Measurements from ENCODE around the gene TSPAN4. TPM values are rescaled to one million over a fixed set of nuclear protein-coding genes. Genes with fewer than 3 reads are reported as not detected.

The TSPAN4 gene
- total and polyA plus RNA-seq, 10 of the 15 experiments (the other 5 are each of a cell fraction or from before 2014, with no cell fraction given): 0.37 to 14.0 (median 8.5) TPM; not detected in 1

DNA sequence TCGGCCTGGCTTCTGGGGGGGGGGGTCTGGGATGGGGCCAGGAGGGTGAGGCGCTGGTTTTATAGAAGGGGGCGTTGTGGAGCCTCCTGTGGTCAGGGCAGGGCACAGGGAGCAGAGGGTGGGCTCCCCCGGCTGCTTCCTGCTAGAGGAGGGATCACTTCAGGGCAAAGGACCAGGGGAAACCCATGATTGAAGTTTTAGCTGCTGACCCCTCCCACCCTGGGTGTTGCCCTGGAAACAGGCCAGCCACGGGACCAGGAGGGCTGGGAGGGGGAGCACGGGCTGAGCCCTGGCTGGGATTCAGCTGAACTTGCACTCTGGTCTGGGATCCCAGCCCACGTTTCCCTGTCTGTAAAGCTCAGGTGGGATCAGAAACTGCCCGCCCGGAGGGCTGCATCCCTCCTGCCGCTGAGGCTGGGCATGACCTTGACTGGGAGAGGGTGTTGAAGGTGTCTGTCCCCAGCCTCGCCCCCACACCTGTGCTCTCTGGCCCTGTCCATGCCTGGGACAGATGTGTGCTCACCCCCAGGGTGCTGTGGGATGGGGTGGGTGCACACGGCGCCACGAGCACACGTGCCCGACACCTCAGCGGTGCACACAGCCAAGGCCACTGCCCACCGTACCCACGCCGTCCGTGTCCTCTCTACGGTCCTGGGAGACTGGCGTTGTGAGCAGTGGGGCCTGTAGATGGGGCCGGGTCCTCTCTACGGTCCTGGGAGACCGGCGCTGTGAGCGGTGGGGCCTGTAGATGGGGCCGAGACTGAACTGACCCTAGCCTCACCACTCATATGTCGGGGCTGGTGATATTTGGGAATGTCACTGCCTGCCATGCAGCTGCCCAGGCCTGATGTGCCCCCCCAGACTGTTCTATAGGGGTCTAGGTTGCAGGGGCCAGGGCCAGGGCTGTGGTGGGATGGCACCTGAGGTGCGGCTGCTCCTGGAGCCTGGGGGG is 2.3 kb downstream of the TSPAN4 start (continued):
- TF ChIP-seq ZBTB4 (CRISPR knock-in tag; IDR thresholded peaks at IDR 0.05): no peak
- TF ChIP-seq SMC3 (IDR thresholded peaks at IDR 0.05; ENCODE audit: borderline replicate concordance, low read length): no peak
- peak; percentile 26; the same call in 1 of the 2 replicates for TF ChIP-seq MTA2 (IDR thresholded peaks at IDR 0.05; ENCODE audit: low read depth)
- no peak for TF ChIP-seq RFX5 (IDR thresholded peaks at IDR 0.05; ENCODE audit: low read depth, low read length)
- no peak for TF ChIP-seq TBL1XR1 (IDR thresholded peaks at IDR 0.05; ENCODE audit: low read depth, low read length)
- no peak for TF ChIP-seq JUND (IDR thresholded peaks at IDR 0.05; ENCODE audit: low read depth, low read length)
- TF ChIP-seq CEBPB (IDR thresholded peaks at IDR 0.05; ENCODE audit: borderline replicate concordance in 1 of 2, low read depth in 2 of 2, low read length in 2 of 2): no peak
- no peak for TF ChIP-seq ETV6 (conservative IDR thresholded peaks at IDR 0.05 in 1 of 2, IDR thresholded peaks at IDR 0.05 in 1 of 2; ENCODE audit: borderline replicate concordance in 1 of 2, low read depth in 1 of 2)
- TF ChIP-seq NFYB (IDR thresholded peaks at IDR 0.05; ENCODE audit: insufficient read depth, low read depth, low read length): no peak
- no peak for TF ChIP-seq ZNF217 (IDR thresholded peaks at IDR 0.05)
- TF ChIP-seq USF1 (IDR thresholded peaks at IDR 0.05; ENCODE audit: borderline replicate concordance, extremely low read length, insufficient read depth, low read depth, low read length): no peak
- TF ChIP-seq MYC (IDR thresholded peaks at IDR 0.05; ENCODE audit: insufficient read depth, insufficient read length, insufficient replicate concordance, low read length, severe bottlenecking): no peak
- TF ChIP-seq POLR2A (IDR thresholded peaks at IDR 0.05; ENCODE audit: low read depth, low read length): no peak
- TF ChIP-seq NR2C2 (IDR thresholded peaks at IDR 0.05; ENCODE audit: borderline replicate concordance, control insufficient read depth, insufficient read length, low read depth): no peak
- no peak for TF ChIP-seq SP1 (IDR thresholded peaks at IDR 0.05; ENCODE audit: low read depth, low read length)
- TF ChIP-seq ZBTB11 (CRISPR knock-in tag; IDR thresholded peaks at IDR 0.05): no peak
- no peak for TF ChIP-seq STAT1 (conservative IDR thresholded peaks at IDR 0.05)
- peak; percentile 24; the same call in 1 of the 2 replicates for TF ChIP-seq IKZF1 (conservative IDR thresholded peaks at IDR 0.05)
- TF ChIP-seq E2F4 (IDR thresholded peaks at IDR 0.05; ENCODE audit: low read depth, low read length): no peak
- TF ChIP-seq PAX5 (IDR thresholded peaks at IDR 0.05; ENCODE audit: borderline replicate concordance, low read depth, low read length): no peak
- TF ChIP-seq JUNB (IDR thresholded peaks at IDR 0.05): no peak
